GM12872 (cell line): Measurements from ENCODE around the gene DKK1.

Source experiments
- CTCF ChIP-seq: IDR thresholded peaks from 3 replicates; pipeline ENCODE4 v1.5.1; 2011; ENCODE audit warnings: low read depth, mild to moderate bottlenecking, low read length, moderate library complexity; ENCODE audit not compliant: insufficient read depth

DKK1 gene

GRCh38 chr10:52313933-52314821, at the start of gene DKK1:
Gene DKK1 (plus strand): TSS chr10:52314281. CDS start chr10:52314435, 154 bp downstream.
- TF ChIP-seq CTCF, result peak; percentile 71

- no peak for TF ChIP-seq CTCF
These were observed 48.8 kb upstream of the DKK1 start for GRCh38 chr10:52265131-52265926.

- TF ChIP-seq CTCF, result no peak
These were observed 47.2 kb upstream of the DKK1 start for GRCh38 chr10:52266858-52267257.

GRCh38 chr10:52268790-52269189, 45.3 kb upstream of the DKK1 start:
- TF ChIP-seq CTCF, result no peak

- no peak for TF ChIP-seq CTCF
These were observed 44.8 kb upstream of the DKK1 start for GRCh38 chr10:52269233-52269632.

GRCh38 chr10:52276163-52276562, 37.9 kb upstream of the DKK1 start:
- TF ChIP-seq CTCF, result no peak

GRCh38 chr10:52276986-52277385, 37.1 kb upstream of the DKK1 start:
- no peak for TF ChIP-seq CTCF
